SK-N-SH (cell line): ENCODE results near the gene LARGE1. TPM values are rescaled to one million over a fixed set of nuclear protein-coding genes. Genes with fewer than 3 reads are reported as not detected.

Experiments used
- CTCF ChIA-PET: fragments of 300-600, 350-600 bp; formaldehyde crosslinking; extraction: SDS; loops from one replicate; lab custom pipeline; 2021; lab: Yijun Ruan, JAX
- POLR2A ChIA-PET: fragments of 350-600 bp; sonication (Branson Sonifier 250); formaldehyde crosslinking; extraction: SDS; loops from one replicate; lab custom pipeline; 2020; ENCODE audit warnings: antibody characterized with exemption, inconsistent platforms; lab: Yijun Ruan, JAX
- DNase-seq: peaks from one replicate; pipeline ENCODE4 v3.0.0; 2012
- H2AFZ ChIP-seq: fragments of 200-600 bp; sonication (generic); 2 replicates; pipeline ENCODE4 v1.8.1; 2016; ENCODE audit warnings: antibody characterized with exemption, mild to moderate bottlenecking, low read depth
- H3F3A ChIP-seq: fragments of 200-600 bp; sonication (generic); replicated peaks from 2 replicates; pipeline ENCODE3; 2016; ENCODE audit warnings: antibody characterized with exemption, mild to moderate bottlenecking; ENCODE audit not compliant: insufficient read depth
- H3K27ac ChIP-seq, 2 experiments: fragments of 200-500 bp in 1 of 2; fragments of 200-600 bp in 1 of 2; sonication (Bioruptor generic) in 1 of 2; sonication (generic), shearing (Covaris generic) in 1 of 2; 2 replicates each; pipeline versions ENCODE4 v1.5.1 to v1.6.1; 2014 to 2016; ENCODE audit warnings: low read depth in 2 of 2, inconsistent platforms in 1 of 2, low read length in 1 of 2, mild to moderate bottlenecking in 1 of 2, mixed read lengths in 1 of 2
- H3K27me3 ChIP-seq: fragments of 200-600 bp; sonication (generic), shearing (Covaris generic); 2 replicates; pipeline ENCODE4 v1.6.1; 2016; ENCODE audit warnings: mixed run types; ENCODE audit not compliant: insufficient read depth
- H3K36me3 ChIP-seq, 2 experiments: fragments of 200-500 bp in 1 of 2; fragments of 200-600 bp in 1 of 2; sonication (Bioruptor generic) in 1 of 2; sonication (generic) in 1 of 2; replicated peaks in 1 of 2; 2 replicates each; pipeline versions ENCODE3 to v1.5.1; 2014 to 2016; ENCODE audit warnings: low read length in 1 of 2, mild to moderate bottlenecking in 1 of 2; ENCODE audit not compliant: insufficient read depth in 2 of 2, control insufficient read depth in 1 of 2
- H3K4me1 ChIP-seq, 2 experiments: fragments of 200-500 bp in 1 of 2; fragments of 200-600 bp in 1 of 2; sonication (Bioruptor generic) in 1 of 2; sonication (generic), shearing (Covaris generic) in 1 of 2; 2 replicates each; pipeline versions ENCODE4 v1.5.1 to v1.6.1; 2014 to 2016; ENCODE audit warnings: low read depth in 1 of 2, low read length in 1 of 2, mixed run types in 1 of 2; ENCODE audit not compliant: insufficient read depth in 2 of 2, control insufficient read depth in 1 of 2
- H3K4me2 ChIP-seq: fragments of 200-600 bp; sonication (generic), shearing (Covaris generic); 2 replicates; pipeline ENCODE4 v1.6.1; 2017; ENCODE audit warnings: mixed run types
- H3K4me3 ChIP-seq, 2 experiments: fragments of 200-500 bp in 1 of 2; fragments of 200-600 bp in 1 of 2; sonication (Bioruptor generic) in 1 of 2; sonication (generic), shearing (Covaris generic) in 1 of 2; 2 replicates each; pipeline versions ENCODE4 v1.5.1 to v1.8.1; 2014 to 2016; ENCODE audit warnings: low read depth in 2 of 2, inconsistent platforms in 1 of 2, low read length in 1 of 2, mild to moderate bottlenecking in 1 of 2, mixed read lengths in 1 of 2, moderate library complexity in 1 of 2
- H3K79me2 ChIP-seq: fragments of 200-600 bp; sonication (generic); 2 replicates; pipeline ENCODE4 v1.8.1; 2017; ENCODE audit warnings: mild to moderate bottlenecking; ENCODE audit not compliant: insufficient read depth
- H3K9ac ChIP-seq: fragments of 200-600 bp; sonication (generic); 2 replicates; pipeline ENCODE4 v1.6.1; 2017; ENCODE audit warnings: mixed run types
- H3K9me2 ChIP-seq: fragments of 200-600 bp; sonication (generic); 2 replicates; pipeline ENCODE4 v1.6.1; 2017; ENCODE audit warnings: mixed run types
- H3K9me3 ChIP-seq: fragments of 200-600 bp; sonication (generic); 2 replicates; pipeline ENCODE4 v1.6.1; 2017; ENCODE audit warnings: mixed run types, mild to moderate bottlenecking, moderate library complexity
- H4K20me1 ChIP-seq: fragments of 200-600 bp; sonication (generic); 2 replicates; pipeline ENCODE4 v1.6.1; 2017; ENCODE audit warnings: mild to moderate bottlenecking, mixed run types; ENCODE audit not compliant: insufficient read depth
- ELF1 ChIP-seq: IDR thresholded peaks from 2 replicates; pipeline ENCODE4 v1.4.0; 2012
- EP300 ChIP-seq, 2 experiments: IDR thresholded peaks; 2 replicates each; pipeline versions ENCODE4 v1.4.0 to v1.6.1; 2012; ENCODE audit warnings: borderline replicate concordance in 1 of 2, low read depth in 1 of 2, low read length in 1 of 2
- FOXJ3 ChIP-seq: sonication (generic); formaldehyde crosslinking; IDR thresholded peaks from 2 replicates; pipeline ENCODE4 v1.5.1; 2020; ENCODE audit warnings: mild to moderate bottlenecking, missing genetic modification reagents
- GATA2 ChIP-seq: sonication (generic); formaldehyde crosslinking; IDR thresholded peaks from 2 replicates; pipeline ENCODE4 v1.5.0; 2020; ENCODE audit warnings: mild to moderate bottlenecking, missing genetic modification reagents
- IRF3 ChIP-seq: fragments of 150-350 bp; IDR thresholded peaks from 2 replicates; pipeline ENCODE4 v1.6.1; 2016; ENCODE audit warnings: mild to moderate bottlenecking, low read depth, low read length
- JUND ChIP-seq: IDR thresholded peaks from 2 replicates; pipeline ENCODE4 v1.4.0; 2012
- MAX ChIP-seq: IDR thresholded peaks from 2 replicates; pipeline ENCODE4 v1.4.0; 2012; ENCODE audit warnings: low read depth
- MXI1 ChIP-seq: IDR thresholded peaks from 2 replicates; pipeline ENCODE4 v1.6.1; 2012; ENCODE audit warnings: mild to moderate bottlenecking, low read depth, low read length, improper control_type of control experiment
- POLR2AphosphoS5 ChIP-seq: IDR thresholded peaks from 2 replicates; pipeline ENCODE4 v1.6.1; 2012; ENCODE audit warnings: low read depth, low read length
- RCOR1 ChIP-seq: fragments of 150-350 bp; IDR thresholded peaks from 2 replicates; pipeline ENCODE4 v1.6.1; 2017; ENCODE audit warnings: antibody characterized with exemption, low read length
- REST ChIP-seq: IDR thresholded peaks from 2 replicates; pipeline ENCODE4 v1.6.1; 2012; ENCODE audit warnings: mild to moderate bottlenecking, low read depth, low read length, moderate library complexity
- RFX5 ChIP-seq: IDR thresholded peaks from 2 replicates; pipeline ENCODE4 v1.6.1; 2012; ENCODE audit warnings: mild to moderate bottlenecking, improper control_type of control experiment, low read length
- RXRA ChIP-seq: IDR thresholded peaks from 2 replicates; pipeline ENCODE4 v1.4.0; 2012; ENCODE audit warnings: low read depth, mild to moderate bottlenecking, borderline replicate concordance
- SIN3A ChIP-seq: IDR thresholded peaks from 2 replicates; pipeline ENCODE4 v1.6.1; 2012; ENCODE audit warnings: low read depth, mild to moderate bottlenecking, low read length, moderate library complexity, borderline replicate concordance
- SMC3 ChIP-seq: IDR thresholded peaks from 2 replicates; pipeline ENCODE4 v1.6.1; 2012; ENCODE audit warnings: low read depth, low read length, improper control_type of control experiment
- TAF1 ChIP-seq: IDR thresholded peaks from 2 replicates; pipeline ENCODE4 v1.6.1; 2012; ENCODE audit warnings: low read depth, mild to moderate bottlenecking, low read length, moderate library complexity, borderline replicate concordance
- TCF12 ChIP-seq: IDR thresholded peaks from 2 replicates; pipeline ENCODE4 v1.4.0; 2012
- USF1 ChIP-seq: IDR thresholded peaks from 2 replicates; pipeline ENCODE4 v1.4.0; 2012; ENCODE audit warnings: low read depth, borderline replicate concordance
- USF2 ChIP-seq: fragments of 150-350 bp; IDR thresholded peaks from 2 replicates; pipeline ENCODE4 v1.6.1; 2017; ENCODE audit warnings: antibody characterized with exemption, low read length, low read depth, borderline replicate concordance
- WGBS: methylation state at CpG from one replicate; pipeline ENCODE4 v1.1.6; 2017; ENCODE audit warnings: low lambda C conversion rate; 5-methylcytosine and 5-hydroxymethylcytosine counted together
- polyA plus RNA-seq, 3 experiments: library from polyadenylated mRNA; depleted of rRNA; stranded (reverse); fragments of >200 nt; gene quantifications; 2 replicates each; pipeline ENCODE4 v1.2.3, GENCODE V29; 2012

Gene LARGE1
- polyA plus RNA-seq, 1 of the 3 experiments (the other 2 are of a cell fraction) = 1.1 TPM

GRCh38 chr22:33562501-33562900 is 357.8 kb downstream of the LARGE1 start:
- CTCF ChIA-PET = interaction anchor here (0.8 to 3.7 kb wide), 3 partner anchors 17 to 549 kb away, joined by 3 to 14 read pairs (median 5); no protein-coding TSS in a partner anchor
- no peaks in the 10 kb centered on the region for H3K4me1 ChIP-seq
- H2AFZ ChIP-seq = no peak overlapping the region
- H3K27me3 ChIP-seq = no peaks in the 10 kb centered on the region
- no peaks in the 10 kb centered on the region for H3K79me2 ChIP-seq
- 54% methylated on average over 5 of the region's 6 CpGs for WGBS
- POLR2A ChIA-PET = no interaction called here
- H3K9me2 ChIP-seq = no peaks in the 10 kb centered on the region
- H3K27ac ChIP-seq = no peak overlapping the region
- no peaks in the 10 kb centered on the region for H3K9me3 ChIP-seq
- no peaks in the 10 kb centered on the region for H4K20me1 ChIP-seq
- H3K9ac ChIP-seq = no peak overlapping the region
- no peaks in the 10 kb centered on the region for H3K36me3 ChIP-seq
- DNase-seq = no peak
- H3K4me3 ChIP-seq = no peak overlapping the region
- TF ChIP-seq USF2 (no peak), SMC3 (no peak), TCF12 (no peak), MXI1 (no peak), POLR2AphosphoS5 (no peak), REST (no peak), ELF1 (no peak), MAX (no peak), FOXJ3 (CRISPR knock-in tag) (no peak)
- H3F3A ChIP-seq = no peaks in the 10 kb centered on the region
- H3K4me2 ChIP-seq = no peak overlapping the region

- Histone ChIP-seq H3K36me3 (no peaks in the 10 kb centered on the region), H3K4me1 (no peaks in the 10 kb centered on the region), H3K9me3 (no peaks in the 10 kb centered on the region), H3K4me3 (no peak overlapping the region), H3K9ac (no peak overlapping the region), H3F3A (no peaks in the 10 kb centered on the region), H3K9me2 (no peaks in the 10 kb centered on the region), H4K20me1 (no peaks in the 10 kb centered on the region), H3K79me2 (no peaks in the 10 kb centered on the region), H3K27me3 (no peaks in the 10 kb centered on the region), H3K27ac (no peak overlapping the region), H3K4me2 (no peak overlapping the region), H2AFZ (no peak overlapping the region)
- DNase-seq = no peak
- 55% methylated on average over 6 of the region's 9 CpGs for WGBS
- CTCF ChIA-PET = interaction anchor here (1.0 to 3.7 kb wide), 3 partner anchors 18 to 259 kb away, joined by 6 to 14 read pairs (median 9); no protein-coding TSS in a partner anchor
- POLR2A ChIA-PET = no interaction called here
- TF ChIP-seq ELF1 (no peak), USF2 (no peak), JUND (no peak), USF1 (no peak), RFX5 (no peak), IRF3 (no peak), RCOR1 (no peak), GATA2 (CRISPR knock-in tag) (no peak), TAF1 (no peak), POLR2AphosphoS5 (no peak), RXRA (no peak), EP300 (IDR thresholded peaks at IDR 0.05; ENCODE audit: borderline replicate concordance in 1 of 2, low read depth in 1 of 2, low read length in 1 of 2) (no peak), SIN3A (no peak), FOXJ3 (CRISPR knock-in tag) (no peak)
These were observed 359.0 kb downstream of the LARGE1 start for GRCh38 chr22:33561149-33561807.
